GM12878 (cell line): ENCODE measurements around the gene RAB30. TPM values are rescaled to one million over a fixed set of nuclear protein-coding genes. Genes with fewer than 3 reads are reported as not detected.
A peak's percentile ranks its signal among the peaks of the same experiment; 100 is the strongest.

Experiments
- CBX3 ChIP-seq: fragments of 200-600 bp; sonication (generic); IDR thresholded peaks from 2 replicates; pipeline ENCODE4 v1.6.1; 2016; ENCODE audit warnings: low read depth, borderline replicate concordance
- CUX1 ChIP-seq: IDR thresholded peaks from 2 replicates; pipeline ENCODE4 v1.6.1; 2012; ENCODE audit warnings: improper control_type of control experiment, low read depth, low read length; ENCODE audit not compliant: insufficient replicate concordance
- NKRF ChIP-seq: fragments of 450-650 bp; conservative IDR thresholded peaks from 2 replicates; pipeline ENCODE4 v1.6.1; 2017; ENCODE audit warnings: mild to moderate bottlenecking, moderate library complexity
- POLR2AphosphoS5 ChIP-seq: IDR thresholded peaks from 2 replicates; pipeline ENCODE4 v1.6.1; 2011; ENCODE audit warnings: mild to moderate bottlenecking, low read length, inconsistent platforms
- RUNX3 ChIP-seq: IDR thresholded peaks from 2 replicates; pipeline ENCODE4 v1.6.1; 2012; ENCODE audit warnings: low read length, inconsistent platforms
- SUPT20H ChIP-seq: IDR thresholded peaks from 2 replicates; pipeline ENCODE4 v1.6.1; 2011; ENCODE audit warnings: low read depth, mild to moderate bottlenecking, low read length, moderate library complexity, borderline replicate concordance; ENCODE audit not compliant: control insufficient read depth
- TARDBP ChIP-seq: IDR thresholded peaks from 2 replicates; pipeline ENCODE4 v1.6.1; 2016; ENCODE audit warnings: borderline replicate concordance
- ZNF207 ChIP-seq: fragments of 450-650 bp; IDR thresholded peaks from 2 replicates; pipeline ENCODE4 v1.6.1; 2014; ENCODE audit warnings: antibody characterized with exemption, mild to moderate bottlenecking, borderline replicate concordance
- ZSCAN29 ChIP-seq: fragments of 450-650 bp; IDR thresholded peaks from 2 replicates; pipeline ENCODE4 v1.6.1; 2017; ENCODE audit warnings: mild to moderate bottlenecking, moderate library complexity
- polyA plus RNA-seq, 11 experiments: library from polyadenylated mRNA; depleted of rRNA in 4 of 11; unstranded in 6 of 11; stranded (reverse) in 5 of 11; fragments of >200 nt; fragmentation: Nextera tagmentation in 4 of 11; fragmentation: Illumina TruSeq in 1 of 11; extraction: Ambion mirVana in 4 of 11; extraction: Trizol in 1 of 11; gene quantifications; 1 replicate in 1 of 11; 2 replicates in 10 of 11; pipeline versions ENCODE4 v1.2.1 to v1.2.3, GENCODE V29; 2011 to 2016; ENCODE audit warnings: inconsistent platforms in 2 of 11, missing spikeins in 2 of 11, low read depth in 1 of 11
- total RNA-seq, 4 experiments: library from RNA; depleted of rRNA in 3 of 4; stranded (reverse); fragments of >200 nt in 3 of 4; fragmentation: Illumina TruSeq in 1 of 4; extraction: Trizol in 1 of 4; gene quantifications; 2 replicates each; pipeline versions ENCODE4 v1.2.1 to v1.2.3, GENCODE V29; 2013 to 2021

The RAB30 gene
- total and polyA plus RNA-seq, 10 of the 15 experiments (the other 5 are each of a cell fraction or from before 2014, with no cell fraction given), result 9.8 to 26.7 (median 19.2) TPM

DNA sequence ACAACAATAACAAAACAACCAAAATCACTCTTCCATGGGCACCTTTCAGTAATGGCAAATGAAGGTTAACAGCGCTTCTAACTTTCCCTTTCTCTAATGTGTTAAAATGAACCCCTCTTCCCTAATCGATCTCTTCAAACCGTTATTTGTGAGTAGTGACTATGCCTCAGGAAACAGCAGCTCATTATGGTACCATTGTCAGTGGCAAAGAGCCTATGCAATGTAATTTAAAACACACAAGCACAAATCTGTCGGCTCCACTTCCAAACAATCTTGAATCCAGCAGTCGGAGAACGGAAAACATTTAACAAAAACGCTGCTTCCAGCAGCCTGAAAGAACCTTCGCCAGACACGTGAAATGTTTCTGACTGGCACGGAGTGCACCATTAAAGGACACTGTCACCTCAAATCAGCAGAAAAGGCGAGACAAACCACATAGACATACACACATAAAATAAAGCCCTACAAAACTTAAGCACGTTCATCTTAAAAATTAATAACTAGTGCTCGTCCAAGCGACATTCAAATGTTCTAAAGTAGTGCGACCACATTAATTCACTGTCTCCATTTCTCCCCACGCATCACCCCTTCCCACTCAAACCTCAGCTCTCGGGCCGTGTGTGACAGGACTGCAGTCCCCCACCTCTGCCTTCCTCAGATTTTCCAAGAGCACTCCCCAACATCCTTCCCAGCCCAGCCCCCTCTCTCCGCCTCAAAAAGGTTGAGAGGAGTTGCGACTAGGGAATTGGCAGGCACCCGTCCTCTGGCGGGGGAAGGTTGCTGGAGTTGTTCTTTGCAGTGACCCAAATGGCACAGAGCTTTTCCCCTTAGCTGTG, 748 bp downstream of the RAB30 start (continued):
- TF ChIP-seq CUX1 (peak; percentile 68), CBX3 (no peak), TARDBP (no peak), RUNX3 (peak; percentile 19; the same call in 1 of the 2 replicates), SUPT20H (no peak), POLR2AphosphoS5 (no peak), ZNF207 (no peak; the same call in 1 of the 2 replicates), NKRF (peak; percentile 21; the same call in 1 of the 2 replicates), ZSCAN29 (no peak)
